NCI-H2107 (cell line): ENCODE results near the gene PIGV.

Experiments used
- DNase-seq: peaks from one replicate; lab custom pipeline; 2025; lab: John Stamatoyannopoulos, UW

PIGV gene

DNA sequence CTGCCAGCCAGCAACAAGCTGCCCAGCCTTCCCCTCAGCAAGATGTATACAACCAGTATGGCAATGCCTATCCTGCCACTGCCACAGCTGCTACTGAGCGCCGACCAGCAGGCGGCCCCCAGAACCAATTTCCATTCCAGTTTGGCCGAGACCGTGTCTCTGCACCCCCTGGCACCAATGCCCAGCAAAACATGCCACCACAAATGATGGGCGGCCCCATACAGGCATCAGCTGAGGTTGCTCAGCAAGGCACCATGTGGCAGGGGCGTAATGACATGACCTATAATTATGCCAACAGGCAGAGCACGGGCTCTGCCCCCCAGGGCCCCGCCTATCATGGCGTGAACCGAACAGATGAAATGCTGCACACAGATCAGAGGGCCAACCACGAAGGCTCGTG, 13.3 kb upstream of the PIGV start:
- DNase-seq = no peak

- DNase-seq = no peak
Observed at GRCh38 chr1:26775666-26776065, 12.1 kb upstream of the PIGV start.

DNA sequence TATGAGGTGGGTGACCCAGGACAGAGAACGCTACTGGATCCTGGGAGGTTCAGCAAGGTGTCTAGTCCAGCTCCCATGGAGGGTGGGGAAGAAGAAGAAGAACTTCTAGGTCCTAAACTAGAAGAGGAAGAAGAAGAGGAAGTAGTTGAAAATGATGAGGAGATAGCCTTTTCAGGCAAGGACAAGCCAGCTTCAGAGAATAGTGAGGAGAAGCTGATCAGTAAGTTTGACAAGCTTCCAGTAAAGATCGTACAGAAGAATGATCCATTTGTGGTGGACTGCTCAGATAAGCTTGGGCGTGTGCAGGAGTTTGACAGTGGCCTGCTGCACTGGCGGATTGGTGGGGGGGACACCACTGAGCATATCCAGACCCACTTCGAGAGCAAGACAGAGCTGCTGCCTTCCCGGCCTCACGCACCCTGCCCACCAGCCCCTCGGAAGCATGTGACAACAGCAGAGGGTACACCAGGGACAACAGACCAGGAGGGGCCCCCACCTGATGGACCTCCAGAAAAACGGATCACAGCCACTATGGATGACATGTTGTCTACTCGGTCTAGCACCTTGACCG, 8.6 kb upstream of the PIGV start:
- DNase-seq = no peak

GRCh38 chr1:26780344-26780957, 7.3 kb upstream of the PIGV start:
- DNase-seq = no peak

GRCh38 chr1:26781206-26781825, 6.4 kb upstream of the PIGV start:
- DNase-seq = no peak

DNA sequence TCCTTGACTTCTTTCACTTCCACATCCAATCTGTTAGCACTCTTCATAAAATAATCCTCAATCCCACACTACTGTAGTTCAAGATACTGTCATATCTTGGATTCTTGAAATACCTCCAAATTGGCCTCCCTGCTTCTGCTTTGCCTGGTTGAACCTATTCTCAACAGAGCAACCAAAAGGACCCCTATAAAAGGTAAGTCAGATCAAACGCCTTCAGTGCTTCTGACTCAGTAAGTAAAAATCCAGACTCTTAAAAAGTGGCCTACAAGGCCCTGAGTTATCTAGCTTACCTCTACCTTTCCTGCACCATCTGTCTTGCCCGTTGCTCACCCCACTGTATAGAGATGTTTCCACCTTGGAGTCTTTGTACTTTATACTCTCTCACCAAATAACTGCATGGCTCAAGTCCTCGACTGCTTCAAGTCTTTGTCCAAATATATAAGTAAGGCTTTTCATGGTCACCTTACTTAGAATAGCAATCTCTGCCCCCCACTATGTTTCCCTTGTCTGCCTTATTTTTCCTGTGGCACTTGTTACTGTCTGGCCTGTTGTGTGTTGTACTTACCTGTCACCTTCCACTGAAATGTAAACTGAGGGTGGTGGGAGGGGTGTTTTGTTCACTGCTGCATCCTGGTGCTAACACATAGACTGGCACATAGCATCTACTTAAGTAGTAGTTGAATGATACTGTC, 5.1 kb upstream of the PIGV start:
- DNase-seq = no peak

- DNase-seq = no peak
Observed at GRCh38 chr1:26783646-26784022, 4.1 kb upstream of the PIGV start.

DNA sequence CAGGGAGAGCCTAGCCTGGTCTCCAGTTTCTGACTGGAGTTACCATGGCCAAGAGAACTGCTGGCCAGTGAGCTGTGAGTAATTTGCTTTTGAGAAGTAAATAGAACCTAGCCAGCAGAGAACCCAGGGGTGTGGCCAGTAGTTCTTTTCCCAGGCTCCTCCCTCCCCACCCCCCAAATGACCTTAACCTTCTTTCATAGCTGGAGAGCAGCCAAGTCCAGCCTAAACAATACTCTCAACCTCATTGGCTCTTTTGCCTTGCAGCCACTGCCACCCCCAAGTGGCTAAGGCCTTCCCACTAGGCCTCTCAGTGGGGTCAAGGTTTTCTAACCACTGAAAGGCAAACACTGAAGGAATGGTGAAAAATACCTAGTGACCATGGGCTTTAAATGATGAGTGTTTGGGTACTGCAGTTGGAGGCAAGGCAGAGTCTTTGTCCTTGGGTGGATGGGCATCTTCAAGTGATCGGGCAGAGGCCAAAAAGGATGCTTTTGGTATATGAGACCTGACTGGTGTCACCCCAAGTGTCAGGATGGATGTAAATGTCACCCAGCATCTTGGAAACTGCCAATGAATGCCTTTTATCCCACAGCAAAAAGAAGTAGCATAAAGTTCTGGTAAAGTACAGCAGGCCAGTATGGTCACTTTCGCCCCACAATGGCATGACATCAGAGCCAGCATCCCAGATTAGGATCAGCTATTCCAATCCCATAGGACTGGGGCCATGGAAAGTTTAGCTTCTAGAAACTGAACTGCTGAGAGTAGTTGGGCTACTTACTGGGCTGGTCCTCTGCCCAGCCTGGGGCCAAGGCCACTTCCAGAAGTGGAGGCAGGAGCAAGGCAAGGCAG, 3.5 kb upstream of the PIGV start:
- no peak for DNase-seq

DNA sequence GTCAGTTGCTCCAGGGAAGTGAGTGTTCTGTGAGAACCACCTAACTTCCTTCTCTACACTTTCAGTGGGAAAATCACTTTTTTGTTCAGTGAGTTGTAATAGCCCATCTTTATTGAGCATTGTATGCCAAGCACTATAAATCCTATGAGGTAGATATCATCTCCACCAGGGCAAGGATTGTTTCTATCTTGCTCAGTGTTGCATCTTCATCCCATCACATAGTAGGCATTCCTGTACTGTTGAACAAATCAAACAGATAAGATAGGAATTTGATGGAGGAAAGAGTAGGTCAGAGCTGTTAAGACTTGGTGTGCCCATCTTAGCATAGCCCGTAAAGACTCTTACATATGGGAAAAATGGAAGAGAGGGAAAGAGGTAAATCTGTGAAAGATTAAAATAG, 2.9 kb upstream of the PIGV start:
- no peak for DNase-seq

DNA sequence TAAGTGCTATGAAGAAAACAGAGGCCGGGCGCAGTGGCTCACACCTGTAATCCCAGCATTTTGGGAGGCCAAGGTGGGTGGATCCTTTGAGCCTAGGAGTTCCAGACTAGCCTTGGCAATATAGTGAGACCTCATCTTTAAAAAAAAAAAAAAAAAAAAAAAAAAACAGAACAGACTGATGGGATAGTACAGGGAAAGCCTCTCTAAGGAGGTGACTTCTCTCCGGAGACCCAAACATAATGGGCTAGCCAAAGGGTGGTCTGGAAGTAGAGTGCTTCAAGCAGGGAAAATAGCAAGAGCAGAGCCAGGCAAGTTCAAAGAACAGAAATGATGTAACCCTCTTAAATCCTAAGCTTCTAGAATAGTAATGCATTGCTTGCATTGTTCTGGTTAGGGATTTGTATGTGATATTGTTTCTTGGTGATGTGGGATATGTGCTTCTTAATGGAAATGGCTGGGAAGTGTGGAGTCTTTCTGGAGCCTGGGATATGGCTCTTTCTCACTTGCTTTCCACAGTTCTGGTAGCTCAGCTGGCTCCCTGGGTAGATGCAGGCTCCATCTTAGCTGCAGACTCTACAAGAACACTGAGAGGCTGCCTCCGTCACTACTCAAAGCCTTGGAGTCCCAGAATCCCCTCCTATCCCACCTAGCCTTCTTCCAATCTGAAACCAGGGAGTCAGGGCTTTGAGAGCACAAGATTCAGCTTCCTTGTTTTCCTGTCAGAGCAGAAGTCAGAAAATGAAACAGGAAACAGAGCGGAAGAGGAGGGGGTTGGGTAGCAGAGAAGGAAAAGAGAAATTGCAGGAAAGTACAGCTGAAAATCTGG, 1.9 kb upstream of the PIGV start:
- DNase-seq = no peak

DNA sequence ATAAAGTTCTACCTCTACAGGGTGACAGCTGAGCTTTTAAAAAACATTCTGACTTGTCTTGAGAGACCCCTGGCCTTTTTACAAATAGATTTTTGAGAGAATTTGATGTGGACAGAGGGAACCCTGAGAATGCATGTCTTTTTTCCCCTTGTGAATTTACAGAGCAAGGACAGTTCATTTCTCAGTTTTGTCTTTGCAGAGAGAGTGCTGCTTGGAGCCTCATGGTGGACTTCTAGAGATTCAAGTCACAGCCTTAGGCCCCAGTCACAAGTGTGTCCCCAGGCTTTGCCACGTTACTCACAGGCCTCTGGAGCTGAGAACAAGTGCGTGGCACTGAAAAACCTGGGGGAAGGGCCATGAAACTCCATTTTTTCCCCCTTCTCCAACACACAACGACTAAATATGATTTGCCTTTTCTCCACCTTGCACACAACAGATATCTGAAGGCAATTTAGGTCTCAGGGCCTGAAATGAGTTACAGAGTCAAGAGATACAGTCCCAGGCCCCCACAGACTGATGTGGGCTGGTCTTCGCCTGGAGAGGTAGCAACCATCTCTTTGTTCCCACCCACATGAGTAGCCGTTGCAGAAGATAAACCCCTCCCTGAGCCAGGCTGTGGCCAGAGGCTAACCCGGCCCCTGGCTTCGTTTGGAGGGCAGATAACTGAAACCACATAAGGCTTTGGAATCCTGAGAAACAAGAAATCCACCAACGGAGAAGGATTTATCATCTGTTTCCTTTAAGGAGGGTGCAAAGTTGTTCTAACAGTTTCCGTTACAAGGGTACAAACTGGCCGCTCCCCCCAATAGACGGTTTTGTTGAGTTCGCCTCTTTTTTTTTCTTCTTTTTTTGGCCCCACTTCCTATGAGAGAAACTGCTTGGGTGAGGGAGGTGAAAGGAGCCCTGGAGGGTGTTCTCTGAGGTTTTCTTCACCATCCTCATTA, 1.0 kb upstream of the PIGV start:
- no peak for DNase-seq

DNA sequence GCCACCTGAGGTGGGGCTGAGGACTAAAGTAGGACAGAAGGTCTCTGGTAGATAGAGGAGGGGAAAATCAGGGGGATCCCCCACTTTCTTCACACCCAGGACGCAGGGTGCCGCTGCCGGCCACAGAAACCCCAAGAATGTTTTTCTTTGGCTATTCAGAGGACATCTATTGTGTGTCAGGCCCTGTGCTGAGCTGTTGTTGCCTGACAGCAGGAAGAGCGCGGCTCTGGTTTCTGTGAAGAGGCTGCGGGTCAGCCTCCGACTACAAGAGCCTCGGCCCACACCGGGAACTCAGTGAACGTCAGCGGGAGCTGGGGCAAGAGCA, 407 bp upstream of the PIGV start:
- DNase-seq = peak; percentile 58

- DNase-seq = no peak
Observed at GRCh38 chr1:26788515-26788785, 700 bp downstream of the PIGV start.

DNA sequence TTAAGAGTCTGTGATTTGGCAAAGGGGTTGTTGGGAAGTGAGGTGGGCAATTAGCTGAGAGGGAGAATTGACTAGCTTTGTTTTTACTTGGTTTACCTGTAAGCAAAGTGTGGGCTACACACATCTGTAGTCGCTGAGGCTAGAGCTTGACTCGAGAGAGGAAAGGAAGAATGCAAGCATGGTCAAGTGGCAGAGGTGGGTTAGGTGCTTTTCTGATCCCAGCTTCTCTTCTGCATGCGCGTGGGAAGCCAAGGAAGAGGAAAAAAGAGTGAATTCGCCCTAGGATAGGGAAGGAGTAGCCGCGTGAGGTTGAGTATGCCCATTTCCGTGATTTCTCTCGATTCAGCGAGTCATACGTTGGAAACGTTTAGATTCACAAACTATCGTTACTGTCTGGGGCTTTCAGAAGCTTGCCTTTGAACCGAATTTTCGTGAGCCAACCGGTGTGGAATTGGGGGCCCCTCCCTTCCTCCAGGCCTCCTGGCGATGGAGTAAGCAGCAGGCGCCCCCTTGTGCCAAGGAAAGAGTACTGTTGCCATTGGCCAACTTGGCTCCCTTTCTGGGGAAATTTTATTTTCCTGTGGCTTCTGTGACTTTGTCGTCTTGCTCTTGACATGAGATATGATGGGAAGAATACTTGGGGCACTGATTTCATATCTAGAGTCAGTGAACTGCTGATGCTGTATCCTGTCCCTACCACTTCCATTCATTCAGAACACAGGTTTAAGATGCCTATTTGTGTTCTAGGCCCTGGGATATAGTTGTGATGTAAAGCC, 1.3 kb downstream of the PIGV start:
- peak; percentile 91 for DNase-seq

- DNase-seq = no peak
Observed at GRCh38 chr1:26789612-26789865, 1.8 kb downstream of the PIGV start.

DNA sequence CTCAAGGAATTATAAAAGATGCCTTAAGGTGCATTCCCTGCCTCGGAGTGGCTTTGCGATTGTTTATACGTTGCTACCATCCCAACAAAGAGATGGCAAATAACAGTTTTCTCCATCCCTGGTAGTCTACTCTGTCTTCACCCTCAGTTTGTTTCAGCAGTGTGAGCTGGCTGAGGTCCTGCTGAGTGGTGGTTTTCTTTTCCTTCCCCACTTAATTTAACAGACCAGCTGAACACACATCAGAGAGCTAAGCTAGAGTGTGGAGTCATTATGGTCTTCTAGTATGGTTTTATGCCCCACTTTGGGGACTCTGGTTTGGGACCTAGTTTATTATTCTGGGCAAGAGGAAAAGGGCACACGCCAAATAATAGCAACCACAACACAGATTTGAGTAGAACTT, 2.2 kb downstream of the PIGV start:
- peak; percentile 10 for DNase-seq

DNA sequence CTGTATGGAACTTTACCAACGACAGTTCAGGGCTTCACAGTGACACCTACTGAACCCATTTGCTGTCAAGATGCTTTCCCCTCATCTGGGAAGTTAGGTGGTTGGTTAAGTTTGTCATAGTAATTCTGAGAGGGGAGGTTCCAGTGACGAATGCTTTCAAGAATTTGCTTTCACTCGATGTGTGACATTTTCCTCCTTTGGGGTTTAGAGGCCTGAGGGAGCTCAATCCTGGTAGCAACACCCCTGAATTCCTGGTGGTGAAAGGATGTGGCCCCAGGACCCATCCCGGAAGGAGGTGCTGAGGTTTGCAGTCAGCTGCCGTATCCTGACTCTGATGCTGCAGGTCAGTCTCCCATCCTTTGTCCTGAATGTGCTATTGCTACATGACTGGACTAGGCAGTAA, 2.8 kb downstream of the PIGV start:
- no peak for DNase-seq

GRCh38 chr1:26791148-26791547, 3.4 kb downstream of the PIGV start:
- no peak for DNase-seq

- no peak for DNase-seq
Observed at GRCh38 chr1:26791626-26792025, 3.9 kb downstream of the PIGV start.

GRCh38 chr1:26792924-26793323, 5.2 kb downstream of the PIGV start:
- DNase-seq = no peak
